Hematopoietic multipotent progenitor cell treated with erythropoietin and hydrocortisone succinate and interleukin-3 and kit ligand, for 6 days (in vitro differentiated cells): ENCODE data around the gene TSGA10IP.

ENCODE experiments used
- DNase-seq: peaks from one replicate; pipeline ENCODE4 v3.0.0-alpha.2; 2015

TSGA10IP gene

DNA sequence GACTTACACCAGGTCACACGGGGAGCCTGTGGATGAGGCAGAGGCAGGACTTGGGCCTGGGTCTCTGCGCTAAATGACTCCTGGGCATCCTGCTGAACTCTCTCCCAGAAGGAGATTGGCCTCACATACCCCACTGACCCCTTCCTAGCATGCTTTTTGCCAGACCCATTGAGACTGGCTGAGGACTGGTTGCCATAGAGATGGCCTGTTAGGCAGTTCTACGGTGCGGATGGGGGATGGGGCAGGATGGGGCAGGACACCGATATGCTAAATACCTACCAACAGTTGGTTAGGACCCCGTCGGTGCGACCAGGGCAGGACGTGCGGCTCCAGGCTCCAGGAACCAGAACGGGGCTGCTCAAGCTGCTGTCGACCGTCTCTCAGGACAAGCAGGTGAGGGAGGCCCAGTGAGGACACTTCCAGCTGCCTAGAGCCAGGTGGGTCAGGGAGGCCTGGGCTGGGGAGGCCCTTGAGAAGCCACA is at the start of gene TSGA10IP:
Gene TSGA10IP (plus strand): TSS at position 51 of the 482 bp plus-strand sequence. CDS start 196 bp downstream, at position 247.
- DNase-seq: no peak

DNA sequence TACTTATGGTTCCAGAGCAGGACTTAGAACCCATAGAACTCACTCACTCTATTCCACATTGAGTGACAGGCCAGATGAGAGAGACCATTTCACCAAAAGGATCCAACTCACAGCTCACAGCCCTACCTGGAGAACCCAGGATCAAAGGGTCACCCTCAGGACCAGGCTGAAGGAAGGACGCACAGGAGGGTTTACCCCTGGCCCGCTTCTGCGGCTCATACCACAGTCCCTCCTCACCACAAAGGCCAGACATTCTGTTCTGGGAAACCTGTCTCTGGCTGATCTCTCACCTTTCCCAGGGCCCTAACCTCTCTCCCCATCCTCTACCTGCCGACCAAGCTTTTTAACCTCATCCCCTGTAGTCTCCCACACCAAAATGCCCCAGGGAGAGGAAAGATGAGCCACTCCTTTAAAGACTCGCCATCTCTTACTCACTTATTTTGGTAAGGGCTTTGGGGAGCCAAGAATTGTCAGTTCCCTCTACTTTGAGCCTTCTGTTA is 49.7 kb upstream of the TSGA10IP start:
- no peak for DNase-seq

DNA sequence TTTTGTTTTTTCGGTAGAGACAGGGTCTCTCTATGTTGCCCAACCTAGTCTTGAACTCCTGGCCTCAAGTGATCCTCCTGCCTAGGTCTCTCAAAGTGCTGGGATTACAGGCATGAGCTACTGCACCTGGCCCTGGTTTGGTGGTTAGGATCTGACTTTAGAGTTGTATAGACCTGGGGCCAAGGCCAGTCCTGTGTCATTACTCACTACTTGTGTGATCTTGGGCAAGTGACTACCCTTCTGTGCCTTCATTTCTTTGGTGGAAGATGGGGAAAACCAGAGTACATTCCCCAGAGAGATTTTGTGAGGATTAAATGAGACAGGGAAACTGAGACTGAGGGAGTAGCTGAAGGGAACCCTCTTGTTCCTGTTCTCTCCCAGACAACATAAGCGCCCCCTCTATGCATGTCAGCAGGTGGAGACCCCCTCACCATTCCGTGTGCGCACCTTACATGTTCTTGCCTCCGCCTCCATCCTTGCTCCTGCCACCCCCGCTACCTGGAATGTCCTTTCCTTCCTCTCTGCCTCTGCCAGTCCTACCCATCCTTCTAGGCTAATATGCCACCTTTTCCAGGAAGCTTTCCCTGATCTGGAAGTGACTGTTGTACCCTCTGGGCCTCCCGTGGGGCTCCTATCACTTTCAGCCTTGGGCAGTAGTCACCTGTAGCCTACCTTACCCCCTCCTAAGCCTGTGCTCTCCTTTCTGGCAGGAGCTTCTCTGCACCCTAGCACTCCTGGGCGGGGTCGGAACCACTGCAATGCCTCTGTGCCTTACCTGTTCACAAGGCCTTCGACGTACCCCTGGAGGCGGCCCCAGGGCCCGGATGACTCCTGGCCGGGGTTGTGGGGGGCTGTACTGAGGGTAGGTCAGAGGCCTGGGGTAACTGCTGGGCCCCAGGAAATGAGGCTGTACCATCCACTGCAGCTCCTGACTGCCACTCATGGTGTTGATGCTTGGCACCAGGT is 49.0 kb upstream of the TSGA10IP start:
- DNase-seq: no peak

DNA sequence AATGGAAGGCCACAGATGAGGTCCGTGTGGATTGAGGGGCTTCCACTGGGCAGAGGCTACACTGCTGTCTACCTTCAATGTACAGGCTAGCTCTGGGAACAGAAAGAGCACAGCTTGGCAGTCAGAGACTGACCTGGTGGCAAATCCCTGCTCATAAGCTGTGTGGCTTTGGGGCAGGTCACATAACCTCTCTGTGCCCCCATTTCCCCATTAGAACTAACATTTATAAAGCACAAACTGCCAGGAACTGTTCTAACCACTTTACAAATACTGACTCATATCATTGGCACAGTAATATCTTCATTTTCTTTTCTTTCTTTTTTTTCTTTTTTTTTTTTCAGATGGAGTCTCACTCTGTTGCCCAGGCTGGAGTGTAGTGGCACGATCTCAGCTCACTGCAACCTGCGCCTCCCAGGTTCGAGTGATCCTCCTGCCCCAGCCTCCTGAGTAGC is 48.2 kb upstream of the TSGA10IP start:
- DNase-seq: no peak

DNA sequence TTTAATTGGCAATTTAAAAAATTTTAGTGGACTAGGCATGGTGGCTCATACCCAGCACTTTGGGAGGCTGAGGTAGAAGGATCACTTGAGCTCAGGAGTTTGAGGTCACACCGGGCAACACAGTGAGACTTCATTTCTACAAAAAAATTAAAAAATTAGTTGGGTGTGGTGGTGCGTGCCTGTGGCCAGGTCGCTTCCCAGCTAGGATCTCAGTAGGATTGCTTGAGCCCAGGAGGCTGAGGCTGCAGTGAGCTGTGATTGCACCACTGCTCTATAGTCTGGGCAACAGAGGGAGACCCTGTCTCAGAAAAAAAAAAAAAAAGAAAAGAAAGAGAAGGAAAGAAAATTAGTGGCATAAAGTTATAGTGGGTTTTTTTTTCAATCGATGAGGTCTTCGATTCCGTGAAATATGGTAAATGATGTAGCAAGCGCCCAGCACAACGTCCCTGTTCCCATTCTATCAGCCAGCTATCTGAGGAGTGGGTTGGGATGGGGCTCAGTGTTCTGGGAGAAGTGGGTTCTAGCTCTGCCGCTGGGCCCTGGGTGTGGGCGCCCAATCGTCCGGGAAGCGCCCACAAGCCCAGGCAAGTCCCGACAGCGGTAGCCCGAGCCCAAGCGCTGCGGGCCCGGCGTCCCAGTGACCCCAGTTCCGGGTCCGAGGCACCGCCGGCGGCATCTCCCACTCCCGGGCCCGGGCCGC is 46.5 kb upstream of the TSGA10IP start:
- DNase-seq: no peak

DNA sequence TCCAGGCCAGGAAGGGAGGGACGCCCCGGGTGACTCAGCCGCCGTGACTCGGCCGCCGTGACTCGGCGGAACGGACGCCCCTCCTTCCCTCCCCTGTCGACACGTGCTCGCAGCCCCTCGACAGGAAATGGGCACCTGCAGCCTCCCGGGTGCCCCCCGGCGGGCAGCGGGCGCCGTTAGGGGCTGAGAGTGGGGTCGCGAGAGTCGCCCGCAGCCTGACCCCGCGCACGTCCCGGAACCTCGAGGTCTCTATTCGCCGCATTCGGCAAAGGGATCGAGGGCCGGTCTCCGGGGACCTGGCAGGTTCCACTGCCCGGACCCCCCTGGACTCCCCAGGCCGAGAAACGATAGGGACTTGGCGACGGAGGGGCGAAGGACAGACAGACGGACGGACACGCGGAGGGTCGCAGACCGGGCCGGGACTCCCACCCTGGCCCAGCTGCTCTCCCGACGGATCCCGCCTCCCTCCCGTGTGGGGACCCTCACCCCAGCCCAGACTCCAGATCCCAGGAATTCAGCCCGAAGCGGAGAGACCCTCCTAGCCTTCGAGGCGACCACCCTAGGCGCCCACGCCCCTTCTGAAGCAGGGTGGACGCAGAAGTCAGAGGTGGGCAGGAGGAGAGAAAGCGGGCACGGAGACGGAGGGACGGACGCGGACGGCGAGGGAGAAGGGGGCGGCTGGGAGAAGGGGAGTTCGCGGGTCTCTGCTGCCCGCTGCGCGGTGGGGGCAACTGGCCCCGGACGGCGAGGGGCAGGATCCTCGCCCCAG is 45.7 kb upstream of the TSGA10IP start:
- DNase-seq: peak; percentile 80

DNA sequence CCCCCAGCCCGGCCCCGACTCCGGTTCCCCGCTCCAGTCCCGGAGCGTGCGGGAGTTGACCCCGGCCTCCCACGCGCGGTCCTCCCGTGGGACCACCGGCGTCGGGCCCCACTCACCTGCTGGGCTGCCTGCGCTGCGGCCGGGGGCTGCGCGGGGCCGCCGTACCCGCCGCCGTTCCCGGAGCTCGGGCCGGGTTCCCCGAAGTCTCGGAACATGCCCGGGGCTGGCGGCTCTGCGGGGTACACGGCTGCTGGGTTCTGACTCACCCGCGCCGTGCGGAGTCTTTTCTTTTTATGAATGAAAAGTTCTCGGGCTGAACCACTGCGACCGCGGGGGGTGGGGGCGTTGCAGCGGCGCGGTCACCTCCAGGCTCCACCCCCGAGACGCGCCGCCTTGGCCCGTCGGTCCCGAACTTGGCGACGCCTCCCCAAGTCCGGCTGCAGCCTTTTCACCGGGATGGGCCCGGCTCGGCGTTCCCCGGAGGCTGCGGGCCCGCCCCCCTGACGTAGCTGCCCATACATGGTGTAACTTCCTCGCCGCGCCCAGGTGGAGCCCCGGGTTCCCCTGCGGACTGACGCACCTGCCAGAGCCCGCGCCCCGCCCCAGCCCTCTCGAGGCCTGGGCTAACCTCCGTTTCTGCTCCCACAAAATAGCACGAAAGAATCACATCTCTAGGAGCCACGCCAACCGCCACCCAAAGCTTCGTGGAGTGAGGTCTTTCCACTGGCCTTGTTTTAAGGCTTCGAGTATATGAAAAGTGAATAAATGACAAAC is 45.0 kb upstream of the TSGA10IP start, which contains the start of gene FOSL1:
Gene FOSL1 (minus strand): TSS at position 264 of the 774 bp plus-strand sequence. CDS start 49 bp downstream, at position 215.
- peak; percentile 94 for DNase-seq

DNA sequence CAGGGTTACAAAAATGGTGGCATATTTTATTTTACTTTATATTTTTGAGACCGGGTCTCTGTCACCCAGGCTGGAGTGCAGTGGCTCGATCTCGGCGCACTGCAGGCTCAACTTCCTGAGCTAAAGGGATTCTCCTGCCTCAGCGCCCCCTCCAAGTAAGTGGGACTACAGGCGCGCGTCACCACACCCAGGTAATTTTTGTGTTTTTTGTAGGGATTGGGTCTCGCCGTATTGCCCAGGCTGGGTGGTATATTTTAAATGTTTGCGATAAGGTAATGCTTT is 44.4 kb upstream of the TSGA10IP start:
- DNase-seq: no peak

DNA sequence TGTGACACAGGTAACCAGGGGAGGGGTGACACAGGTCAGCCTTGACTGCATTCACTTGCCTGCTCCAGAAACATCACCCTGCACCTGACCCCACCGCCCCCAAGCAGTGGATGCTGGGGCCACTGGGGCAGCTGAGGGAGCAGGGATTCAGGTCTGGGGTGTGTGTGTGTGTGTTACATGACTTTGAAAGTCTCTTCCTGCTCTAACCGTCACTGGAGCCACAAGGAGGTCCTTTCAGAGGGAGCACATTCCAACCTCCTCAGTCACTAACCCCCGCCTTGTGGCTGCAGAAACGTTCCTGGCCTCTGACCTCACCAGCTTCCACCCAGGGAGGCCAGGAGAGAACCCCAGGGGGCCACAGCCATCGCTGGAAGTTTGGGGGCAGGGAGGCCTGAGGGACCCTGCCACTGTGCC is 42.2 kb upstream of the TSGA10IP start:
- DNase-seq: no peak

DNA sequence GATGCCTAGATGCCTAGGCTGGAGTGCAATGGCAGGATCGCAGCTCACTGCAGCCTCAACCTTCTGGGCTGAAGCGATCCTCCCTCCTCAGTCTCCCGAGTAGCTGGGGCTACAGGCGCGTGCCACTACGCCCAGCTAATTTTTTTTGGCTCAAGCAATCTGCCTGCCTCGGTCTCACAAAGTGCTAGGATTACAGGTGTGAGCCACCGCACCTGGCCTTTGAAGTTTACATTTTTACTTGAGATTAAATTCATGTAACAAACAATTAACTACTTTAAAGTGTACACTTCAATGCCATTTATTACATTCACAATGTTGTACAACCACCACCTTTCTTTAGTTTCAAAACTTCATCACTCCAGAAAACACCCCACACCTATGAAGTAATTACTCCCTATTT is 41.6 kb upstream of the TSGA10IP start:
- DNase-seq: no peak

DNA sequence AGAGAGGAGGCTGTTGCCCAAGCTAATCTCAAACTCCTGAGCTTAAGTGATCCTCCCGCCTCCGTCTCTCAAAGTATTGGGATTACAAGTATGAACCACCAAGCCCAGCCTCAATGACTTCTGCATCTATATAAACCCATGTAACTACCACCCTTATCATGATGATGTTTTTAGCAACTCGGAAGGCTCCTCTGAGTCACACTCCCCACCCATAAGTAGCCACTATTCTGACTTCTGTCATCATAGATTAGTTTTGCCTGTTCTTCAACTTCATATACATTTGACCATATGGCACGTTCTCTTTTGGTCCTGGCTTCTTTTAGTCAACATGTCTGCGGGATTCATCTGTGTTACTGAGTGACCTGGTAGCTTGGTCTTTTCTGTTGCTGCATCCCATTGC is 38.7 kb upstream of the TSGA10IP start:
- DNase-seq: peak; percentile 93

DNA sequence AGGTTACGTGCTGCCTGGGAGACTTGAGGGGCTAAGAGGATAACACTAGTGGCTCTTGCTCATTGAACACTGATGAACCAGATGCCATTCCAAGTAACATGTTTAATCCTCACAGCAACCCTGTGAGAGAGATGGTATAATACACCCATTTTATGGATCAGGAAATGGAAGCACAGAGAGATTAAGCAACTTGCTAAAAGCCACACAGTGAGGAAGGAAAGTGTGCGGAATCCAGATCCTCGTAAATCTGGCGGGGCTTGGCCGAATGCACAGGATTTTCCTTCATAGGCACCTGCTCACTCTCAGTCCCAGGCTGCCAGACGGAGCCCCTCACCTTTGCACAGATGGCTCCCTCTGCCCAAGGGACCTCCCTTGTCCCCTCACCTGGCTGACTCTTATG is 37.4 kb upstream of the TSGA10IP start:
- no peak for DNase-seq

DNA sequence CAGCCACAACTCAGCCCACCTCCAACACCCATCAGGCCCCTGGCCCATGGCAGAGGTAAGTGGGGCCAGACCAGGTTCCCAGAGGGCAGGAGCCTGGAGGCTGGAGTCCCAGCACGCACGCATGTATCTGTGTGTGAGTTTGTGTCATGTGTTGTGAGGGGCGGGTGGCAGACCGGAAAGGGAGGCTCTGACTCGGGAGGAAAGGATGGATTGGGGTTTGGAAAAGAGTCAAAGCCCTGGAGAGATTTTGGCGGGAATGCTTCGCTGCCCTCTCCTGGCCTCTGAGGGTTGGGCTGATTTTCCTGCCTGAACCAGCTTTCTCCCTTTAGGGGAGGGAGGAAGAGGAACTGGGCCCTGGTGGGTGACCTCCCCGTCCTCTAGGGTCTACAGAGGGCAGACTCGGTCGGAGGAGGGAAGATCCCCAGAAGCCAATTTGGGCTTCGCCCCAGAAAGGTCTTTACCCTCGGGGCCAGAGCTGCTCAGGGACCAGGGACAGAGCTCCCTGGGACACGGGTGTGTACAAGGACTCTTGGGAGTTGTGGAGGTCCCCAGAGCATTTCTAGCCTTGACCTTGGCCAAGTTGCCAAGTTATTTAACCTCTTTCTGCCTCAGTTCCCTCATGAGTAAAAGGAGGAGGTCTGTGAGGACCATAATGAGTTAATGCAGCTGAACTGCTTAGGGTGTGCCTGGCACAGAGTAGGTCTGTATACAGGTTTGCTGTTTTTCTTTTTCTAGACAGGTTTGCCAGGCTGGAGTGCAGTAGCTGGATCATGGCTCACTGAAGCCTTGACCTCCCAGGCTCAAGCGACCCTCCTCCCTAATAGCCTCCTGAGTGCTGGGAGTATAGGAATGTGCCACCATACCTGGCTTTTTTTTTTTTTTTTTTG is 33.4 kb upstream of the TSGA10IP start:
- no peak for DNase-seq

DNA sequence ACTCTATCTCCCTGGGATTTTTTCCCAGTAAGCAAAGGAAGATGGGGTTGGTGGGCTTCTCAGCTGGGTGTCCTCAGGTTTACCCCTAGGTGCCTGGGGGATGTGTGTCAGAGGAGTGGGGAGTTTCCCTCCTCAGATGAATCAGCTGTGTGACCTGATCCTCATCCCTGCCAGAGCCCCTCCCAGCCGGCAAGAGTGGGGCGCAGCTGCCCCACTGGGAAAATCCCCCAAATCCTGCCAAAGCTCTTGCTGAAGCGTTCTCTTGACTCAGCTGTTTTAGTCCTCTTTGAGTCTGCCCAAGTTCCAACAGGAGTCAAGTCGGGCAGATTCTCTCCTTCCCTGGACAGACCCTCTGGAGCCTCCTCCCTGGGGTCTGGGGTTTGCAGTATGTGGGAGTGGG is 32.4 kb upstream of the TSGA10IP start:
- DNase-seq: no peak

DNA sequence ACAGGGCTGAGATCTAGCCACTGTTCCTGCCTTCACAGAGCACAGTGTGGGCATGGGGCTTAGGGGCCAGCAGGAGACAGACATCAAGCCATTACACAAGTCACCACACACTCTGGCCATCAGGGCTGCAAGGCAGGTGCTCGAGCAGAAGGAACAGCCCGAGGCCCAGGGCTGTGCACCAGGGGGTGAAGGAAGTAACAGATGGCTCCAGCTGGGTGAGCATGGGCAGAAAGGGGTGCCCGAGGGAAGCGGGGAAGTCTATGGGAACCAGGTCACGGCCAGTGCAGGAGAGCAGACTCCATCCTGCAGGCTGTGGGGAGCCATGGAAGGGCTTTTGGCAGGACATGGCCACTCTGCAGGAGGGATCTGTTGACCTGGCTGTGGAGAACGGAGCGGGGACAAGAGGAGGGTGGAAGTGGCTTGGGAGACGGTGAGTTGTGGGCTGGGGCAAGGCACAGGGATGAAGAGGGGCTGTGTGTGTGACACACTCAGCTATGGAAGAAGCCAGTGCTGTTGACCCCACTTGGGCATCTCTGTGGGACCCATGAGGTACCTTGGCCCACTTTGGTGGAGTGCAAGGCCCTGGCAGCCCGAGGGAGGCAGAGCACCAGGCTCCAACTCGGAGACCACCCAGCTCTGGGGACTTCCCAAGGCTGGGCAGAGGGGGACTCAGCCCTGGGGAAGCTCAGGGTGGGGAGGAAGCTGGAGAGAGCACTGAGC is 30.0 kb upstream of the TSGA10IP start:
- no peak for DNase-seq

DNA sequence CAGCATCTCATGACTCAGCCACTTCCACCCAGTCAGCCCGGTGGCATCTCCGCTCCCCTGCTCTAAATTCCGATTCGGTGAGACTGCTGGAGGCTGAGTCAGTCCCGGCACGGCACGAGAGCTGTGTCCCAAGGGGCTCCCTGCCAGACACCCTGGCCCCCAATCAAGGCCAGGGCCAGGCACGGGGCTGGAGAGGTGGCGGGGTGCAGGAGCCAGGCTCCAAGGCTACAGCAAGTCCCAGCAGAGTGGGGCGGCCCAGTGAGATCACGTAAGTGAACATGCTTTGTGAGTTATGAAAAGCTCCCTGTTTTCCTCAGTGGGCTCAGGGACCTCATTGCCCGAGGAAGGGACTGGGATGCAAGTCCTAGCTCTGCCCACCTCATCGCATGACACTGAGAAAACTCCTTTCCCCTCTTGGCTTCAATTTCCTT is 29.4 kb upstream of the TSGA10IP start:
- DNase-seq: peak; percentile 68

DNA sequence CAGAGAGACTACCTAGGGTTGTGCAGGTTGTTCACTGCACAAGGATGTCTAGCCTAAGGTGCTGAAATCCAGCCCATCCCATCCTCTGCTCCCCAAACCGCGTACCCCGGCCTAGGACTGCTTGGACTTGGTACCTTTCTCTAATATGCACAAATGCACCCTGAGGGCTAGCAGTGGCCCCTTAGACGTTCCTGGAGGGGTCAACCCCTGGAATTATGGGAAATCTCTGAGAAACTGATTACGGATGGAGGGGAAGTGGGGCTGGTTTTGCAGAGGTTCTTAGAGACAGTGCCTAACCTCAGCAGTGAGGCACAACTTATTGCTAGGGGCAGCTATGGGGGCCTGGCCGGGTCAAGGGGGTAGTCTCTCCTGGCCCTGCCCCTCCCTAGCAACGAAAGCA is 28.9 kb upstream of the TSGA10IP start:
- no peak for DNase-seq

DNA sequence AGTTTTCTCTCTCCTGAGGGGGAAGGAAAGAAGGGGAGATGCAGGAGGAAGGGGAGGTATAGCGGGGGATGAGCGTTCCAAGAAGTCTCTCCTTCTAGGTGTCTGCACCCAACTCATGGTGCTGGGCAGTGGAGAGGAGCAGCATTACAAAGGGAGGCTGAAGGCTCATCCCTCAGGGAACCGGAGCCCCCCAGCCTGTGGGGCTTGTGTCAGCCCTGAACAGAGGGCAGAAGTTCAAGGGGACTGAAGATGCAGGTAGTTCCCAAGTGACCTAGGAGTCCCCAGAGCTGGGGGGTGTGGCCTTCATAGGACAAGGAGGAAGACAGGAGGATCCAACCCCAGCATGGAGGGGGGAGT is 28.2 kb upstream of the TSGA10IP start:
- DNase-seq: no peak

DNA sequence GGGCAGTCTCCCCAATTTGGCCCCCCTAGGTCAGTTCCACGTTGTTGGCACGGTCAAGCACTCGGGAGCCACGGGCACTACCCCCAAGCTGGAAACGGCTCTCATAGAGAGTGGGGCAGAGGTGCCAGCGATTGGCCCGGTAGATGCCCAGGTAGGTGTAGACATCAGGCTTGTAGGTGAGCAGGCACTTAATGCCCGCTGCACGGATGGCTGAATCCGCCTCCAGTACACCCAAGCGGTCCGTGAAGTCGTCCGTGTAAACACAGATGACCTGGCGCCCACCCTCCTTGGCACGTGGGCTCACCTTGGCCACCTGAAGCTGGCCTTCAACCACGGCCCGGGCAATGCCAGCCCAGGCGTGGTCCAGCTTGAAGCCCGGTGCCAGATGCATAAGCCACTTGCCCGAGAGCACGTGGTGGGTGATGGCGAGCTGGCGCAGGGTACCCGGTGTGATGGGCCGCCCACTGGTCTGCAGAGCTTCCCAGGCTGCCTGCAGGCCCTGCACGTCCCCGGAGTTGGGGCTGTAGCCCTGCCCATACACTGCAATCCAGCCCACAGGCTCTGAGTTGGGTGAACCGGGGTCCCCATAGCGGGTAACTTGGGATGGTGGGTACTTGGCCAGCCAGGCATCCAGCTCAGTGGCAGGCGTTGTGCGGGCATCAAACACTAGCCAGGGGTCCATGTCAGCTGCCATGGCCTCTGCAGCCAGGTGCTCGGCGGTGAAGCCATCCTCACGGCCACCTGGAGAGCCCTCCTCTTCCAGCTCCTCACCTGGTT is 27.7 kb upstream of the TSGA10IP start:
- DNase-seq: no peak
